HuH-7.5 (cell line): ENCODE measurements around the gene XRCC4.
"Not testable (repeated sequence)": the region's sequence is repeated elsewhere in the genome, so short reads cannot be mapped to it uniquely, and the experiment has no call there.

Experiments
- DNase-seq: peaks from one replicate; pipeline ENCODE4 v3.0.0; 2011; ENCODE audit warnings: low spot score

The XRCC4 gene

GRCh38 chr5:83184534-83184933 lies 107.2 kb downstream of the XRCC4 start:
- no peak for DNase-seq

DNA sequence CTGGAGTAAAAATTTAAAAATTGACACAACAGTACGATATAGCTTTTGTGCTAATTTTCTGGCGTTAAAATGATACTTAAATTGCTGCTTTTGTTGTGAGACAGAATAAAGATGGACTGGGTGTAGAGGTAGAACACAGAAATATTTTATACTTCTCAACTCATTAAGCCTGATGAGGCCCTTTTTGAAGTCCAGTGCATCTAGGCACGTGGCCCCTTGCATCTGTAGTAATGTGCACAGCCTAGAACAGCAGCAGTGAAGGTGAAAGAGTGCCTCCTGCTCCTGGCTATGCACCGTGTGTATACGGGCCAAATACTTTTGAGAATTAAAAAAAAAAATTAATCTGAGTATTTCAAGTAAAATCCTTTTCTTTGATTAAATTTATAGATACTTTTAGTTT lies 115.6 kb downstream of the XRCC4 start:
- DNase-seq, result no peak

DNA sequence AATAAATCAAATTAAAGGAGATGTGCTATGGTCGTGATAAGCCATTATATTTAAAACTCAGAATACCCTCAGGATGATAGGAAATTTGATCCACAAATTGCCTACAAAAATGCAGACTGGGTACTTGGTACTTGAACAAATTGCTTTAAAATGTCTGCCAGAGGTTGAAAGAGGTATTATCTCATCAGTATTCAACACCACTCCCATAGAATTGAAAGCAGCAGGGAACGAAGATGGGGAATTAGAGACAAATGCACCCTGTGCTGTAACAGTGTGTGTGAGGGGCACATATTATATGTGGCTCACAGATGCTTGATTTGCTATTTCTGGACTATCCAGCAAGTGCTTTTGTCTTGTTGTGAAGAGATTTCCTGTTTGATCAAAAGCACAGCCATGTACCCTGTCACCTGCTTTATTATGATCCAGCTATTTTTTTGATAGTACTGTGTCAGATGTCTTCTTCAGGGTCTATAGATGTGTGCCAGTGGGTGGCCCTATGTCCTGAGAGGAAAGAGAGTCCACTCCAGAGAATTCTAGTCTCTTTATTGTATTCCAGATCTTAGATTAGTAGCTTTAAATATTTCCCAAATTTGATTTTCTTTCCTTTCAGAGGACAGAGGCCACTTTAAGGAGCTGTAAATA lies 120.1 kb downstream of the XRCC4 start:
- DNase-seq, result no peak

DNA sequence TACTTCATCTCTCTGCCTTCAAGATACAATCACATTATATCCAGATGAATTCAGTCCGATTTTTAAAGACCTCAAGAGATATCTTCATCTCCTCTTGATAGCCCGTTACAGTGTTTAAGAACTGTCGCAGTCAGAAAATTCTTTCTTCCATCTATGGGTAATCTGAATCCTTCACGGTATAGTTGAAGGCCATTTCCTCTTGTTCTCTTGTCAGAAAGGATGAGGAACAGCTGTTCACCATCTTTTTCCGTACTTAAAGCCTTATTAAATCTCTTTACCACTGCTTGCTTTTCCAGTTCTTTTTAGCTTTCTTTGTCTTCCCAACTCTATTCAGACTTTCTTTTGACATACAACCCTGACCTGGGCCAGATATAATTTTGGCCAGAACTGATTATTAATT lies 121.8 kb downstream of the XRCC4 start:
- no peak for DNase-seq

DNA sequence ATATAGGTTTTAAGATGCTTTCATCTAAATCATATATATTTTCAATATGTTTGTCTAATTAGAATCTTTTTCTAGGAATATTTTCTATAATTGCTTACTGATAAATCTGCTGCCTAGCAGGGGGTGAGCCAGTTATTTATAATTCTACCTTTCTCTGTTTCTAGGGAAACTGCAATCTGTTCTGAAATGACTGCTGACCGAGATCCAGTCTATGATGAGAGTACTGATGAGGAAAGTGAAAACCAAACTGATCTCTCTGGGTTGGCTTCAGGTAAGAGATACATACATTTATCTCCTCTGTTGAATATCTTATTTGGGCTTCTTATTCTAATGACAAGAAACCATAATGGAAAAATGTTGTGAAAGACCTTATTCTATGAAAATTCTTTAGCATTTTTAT lies 127.3 kb downstream of the XRCC4 start:
- DNase-seq, result no peak

- no peak for DNase-seq
Measured at GRCh38 chr5:83209963-83210362, 132.6 kb downstream of the XRCC4 start.

GRCh38 chr5:83219077-83219476 lies 141.7 kb downstream of the XRCC4 start:
- no peak for DNase-seq

- no peak for DNase-seq
Measured at GRCh38 chr5:83219495-83219894, 142.1 kb downstream of the XRCC4 start.

DNA sequence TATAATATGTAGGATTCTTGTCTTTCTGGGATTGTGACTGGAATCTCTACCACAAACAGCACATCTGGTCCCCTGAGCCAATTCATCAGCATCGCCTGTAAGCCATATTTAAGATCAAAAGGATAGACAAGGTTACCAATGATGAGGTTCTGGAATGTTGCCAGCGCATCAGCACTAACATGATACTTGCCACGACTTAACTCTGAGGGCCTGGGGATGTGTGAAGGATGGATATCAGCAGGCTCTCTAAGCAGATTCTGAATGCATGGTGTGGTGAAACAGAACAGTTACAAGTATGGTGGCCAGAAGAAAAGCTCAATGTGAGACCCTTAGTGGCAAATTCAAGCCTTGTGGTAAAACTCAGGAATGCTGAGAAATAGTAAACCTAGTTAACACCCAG lies 143.0 kb downstream of the XRCC4 start:
- no peak for DNase-seq

- no peak for DNase-seq
Measured at GRCh38 chr5:83222906-83223305, 145.6 kb downstream of the XRCC4 start.

- no peak for DNase-seq
Measured at GRCh38 chr5:83227611-83228010, 150.3 kb downstream of the XRCC4 start.

- DNase-seq, result no peak
Measured at GRCh38 chr5:83230511-83230910, 153.2 kb downstream of the XRCC4 start.

DNA sequence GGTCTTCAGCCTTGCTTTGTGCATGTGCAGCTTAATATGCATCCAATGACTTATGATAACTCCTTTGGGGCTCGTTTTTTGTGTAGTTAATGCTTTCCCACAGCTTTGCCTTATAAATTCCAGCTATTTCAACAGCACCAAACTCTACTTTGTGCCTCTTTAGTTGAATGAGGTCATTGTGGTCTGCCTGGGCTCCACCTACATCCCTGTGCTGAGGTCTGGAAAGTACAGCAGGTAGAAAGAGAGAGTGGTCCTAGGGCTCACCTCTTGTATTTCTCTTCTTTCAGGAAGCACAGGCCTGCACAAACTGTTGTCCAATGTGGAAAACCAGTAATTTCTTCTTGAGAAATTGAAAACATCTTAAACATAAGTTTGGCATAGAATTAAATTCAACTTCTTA lies 167.2 kb downstream of the XRCC4 start:
- no peak for DNase-seq

DNA sequence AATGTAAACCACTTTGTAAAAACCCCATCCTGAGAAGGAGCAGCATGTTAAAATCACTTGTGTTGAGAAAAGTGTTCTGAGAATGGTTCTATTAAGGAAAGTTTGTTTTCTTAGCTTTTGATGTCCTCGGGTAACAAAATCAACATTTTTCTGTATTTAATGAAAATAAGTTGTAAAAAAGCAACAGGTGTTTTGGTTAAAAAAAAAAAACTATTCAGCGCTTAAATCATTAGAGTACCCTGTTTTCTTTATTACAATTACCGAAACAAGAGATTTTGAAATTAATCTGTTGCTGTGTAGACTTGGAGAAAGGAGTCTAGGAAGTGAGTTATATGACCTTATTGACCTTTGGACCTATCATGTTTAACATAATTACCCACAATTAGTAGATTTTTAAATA lies 167.7 kb downstream of the XRCC4 start:
- DNase-seq, result no peak

DNA sequence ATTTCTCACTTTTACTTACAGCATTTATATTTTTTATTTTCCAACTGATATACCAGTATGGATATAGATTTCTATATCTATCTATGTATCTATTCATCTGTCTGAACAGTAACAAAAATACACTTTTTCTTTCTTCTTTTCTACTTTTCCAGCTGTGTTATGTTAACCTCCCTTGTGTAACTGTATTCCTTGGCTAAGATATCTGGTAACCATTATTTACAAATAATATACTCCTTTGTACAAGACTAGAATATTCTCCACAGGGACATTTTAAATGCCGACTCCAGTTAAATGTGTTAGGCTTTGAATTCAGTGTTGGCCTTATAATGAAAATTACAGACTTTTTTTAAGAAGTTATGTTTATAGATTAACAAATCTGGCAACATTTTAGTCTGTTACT lies 168.7 kb downstream of the XRCC4 start:
- no peak for DNase-seq

- no peak for DNase-seq
Measured at GRCh38 chr5:83249156-83249555, 171.8 kb downstream of the XRCC4 start.

DNA sequence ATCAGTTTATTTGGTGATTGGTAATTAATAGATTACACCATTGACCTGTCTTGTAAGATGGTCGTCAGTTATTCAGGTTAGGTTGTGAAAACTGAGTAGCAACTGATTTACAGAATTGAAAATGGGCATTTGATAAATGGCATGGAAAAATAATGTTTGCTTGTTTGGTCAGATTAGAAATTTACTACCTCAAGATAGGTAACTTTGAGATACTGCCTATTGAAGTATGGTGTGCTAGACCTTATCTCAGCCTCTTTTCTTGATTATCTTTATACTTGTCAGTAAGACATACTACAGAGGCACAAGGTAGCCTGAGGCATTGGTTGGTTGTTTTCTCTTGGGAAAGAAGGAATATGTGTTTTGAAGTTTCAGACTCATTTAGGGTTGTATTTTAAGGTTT lies 174.5 kb downstream of the XRCC4 start:
- DNase-seq, result no peak

DNA sequence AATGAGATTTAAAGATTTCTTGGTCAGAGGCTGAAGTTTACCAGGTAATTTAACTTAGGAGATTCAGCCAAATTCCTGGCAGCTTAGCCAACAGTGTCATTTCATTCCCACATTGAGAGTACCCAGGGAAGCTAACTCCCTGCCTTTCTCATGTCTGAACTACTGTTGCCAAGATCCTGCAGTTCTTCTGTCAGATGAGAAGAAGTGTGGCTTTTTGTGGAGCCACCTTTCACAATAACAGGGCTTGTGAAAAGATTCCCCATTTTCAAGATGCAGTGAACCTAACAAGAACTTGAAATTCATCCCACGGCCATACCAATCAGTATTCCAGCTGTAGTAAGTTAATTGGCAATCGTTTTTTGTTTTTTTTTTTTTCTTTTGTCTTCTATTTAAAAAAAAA lies 176.4 kb downstream of the XRCC4 start:
- DNase-seq, result no peak

GRCh38 chr5:83255268-83255667 lies 177.9 kb downstream of the XRCC4 start:
- DNase-seq, result no peak

- DNase-seq, result no peak
Measured at GRCh38 chr5:83256091-83256780, 178.9 kb downstream of the XRCC4 start.

DNA sequence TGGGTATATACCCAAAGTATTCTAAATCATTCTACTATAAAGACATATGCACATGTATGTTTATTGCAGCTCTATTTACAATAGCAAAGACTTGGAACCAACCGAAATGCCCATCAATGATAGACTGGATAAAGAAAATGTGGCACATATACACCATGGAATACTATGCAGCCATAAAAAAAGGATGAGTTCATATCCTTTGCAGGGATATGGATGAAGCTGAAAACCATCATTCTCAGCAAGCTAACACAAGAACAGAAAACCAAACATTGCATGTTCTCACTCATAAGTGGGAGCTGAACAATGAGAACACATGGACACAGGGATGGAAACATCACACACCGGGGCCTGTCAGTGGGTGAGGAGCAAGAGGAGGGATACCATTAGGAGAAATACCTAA lies 180.3 kb downstream of the XRCC4 start:
- DNase-seq, result not testable (repeated sequence)

- peak; percentile 12 for DNase-seq
Measured at GRCh38 chr5:83265318-83265717, 188.0 kb downstream of the XRCC4 start.

DNA sequence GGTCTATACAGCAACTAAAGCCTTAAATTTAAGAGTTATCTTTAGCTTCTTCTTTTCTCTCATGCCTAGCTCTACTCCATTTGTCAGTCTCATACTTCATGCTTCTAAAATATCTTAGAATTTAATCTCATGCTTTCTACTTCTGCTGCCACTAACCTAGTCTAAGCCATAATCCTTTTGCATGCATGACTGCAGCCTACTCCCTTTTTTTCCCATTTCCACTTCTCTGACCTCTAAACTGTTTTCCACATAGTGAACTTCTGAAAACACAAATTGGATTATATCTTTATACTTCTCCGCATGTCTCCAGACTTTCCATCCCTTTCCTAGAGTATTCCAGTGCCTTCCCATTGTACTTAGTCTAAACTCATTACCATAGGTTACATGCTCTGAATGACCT lies 193.0 kb downstream of the XRCC4 start:
- DNase-seq, result no peak

- DNase-seq, result no peak
Measured at GRCh38 chr5:83277154-83277553, 199.8 kb downstream of the XRCC4 start.
